Measurements from ENCODE around the gene KIF16B.

GRCh38 chr20:16350465-16350864, 222.8 kb downstream of the KIF16B start:
- TF ChIP-seq EZH2 (IDR thresholded peaks at IDR 0.05; ENCODE audit: borderline replicate concordance, low read depth, low read length, severe bottlenecking), result no peak
- TF ChIP-seq CTCF (IDR thresholded peaks at IDR 0.05; ENCODE audit: borderline replicate concordance, extremely low read depth, low read length, poor library complexity, severe bottlenecking), result no peak

Measured in DND-41 (cell line).